OCI-LY7 (cell line): ENCODE data around the gene PAAF1.

Source experiments
- CTCF ChIP-seq: fragments of 200-600 bp; sonication (generic); conservative IDR thresholded peaks from 2 replicates; pipeline ENCODE4 v1.5.1; 2014; ENCODE audit warnings: mild to moderate bottlenecking, antibody characterized with exemption, low read length, moderate library complexity, mixed read lengths
- EZH2phosphoT487 ChIP-seq: fragments of 200-600 bp; sonication (generic); IDR thresholded peaks from 2 replicates; pipeline ENCODE4 v1.6.1; 2018; ENCODE audit warnings: low read depth, borderline replicate concordance, mild to moderate bottlenecking, mixed run types, antibody characterized with exemption, low read length, moderate library complexity, mixed read lengths

GRCh38 chr11:73889019-73889418, 12.2 kb downstream of the PAAF1 start:
- TF ChIP-seq CTCF (no peak), EZH2phosphoT487 (no peak)
